ENCODE results near the gene C4BPA.

The C4BPA gene

GRCh38 chr1:207062058-207062457 lies 42.0 kb upstream of the C4BPA start:
- H3K36me3 ChIP-seq (replicated peaks; ENCODE audit: low read depth, low read length), result peaks cover 15% of the 10 kb centered on the region
- H3K27ac ChIP-seq (ENCODE audit: low read length), result no peak overlapping the region
- no peaks in the 10 kb centered on the region for H4K20me1 ChIP-seq (ENCODE audit: insufficient read depth, low read length)
- no peaks in the 10 kb centered on the region for H3K9me3 ChIP-seq (ENCODE audit: insufficient read depth, low read length)
- H3K79me2 ChIP-seq (ENCODE audit: low read length), result no peaks in the 10 kb centered on the region
- TF ChIP-seq EZH2phosphoT487 (IDR thresholded peaks at IDR 0.05; ENCODE audit: low read depth) (no peak), CTCF (IDR thresholded peaks at IDR 0.05; ENCODE audit: low read depth, low read length) (no peak)
- H3K9ac ChIP-seq (ENCODE audit: low read length), result no peak overlapping the region
- H2AFZ ChIP-seq (ENCODE audit: low read depth, low read length), result no peak overlapping the region
- H3K27me3 ChIP-seq (ENCODE audit: low read depth, low read length), result no peaks in the 10 kb centered on the region
- no peaks in the 10 kb centered on the region for H3K4me1 ChIP-seq (ENCODE audit: low read length)
- H3K4me2 ChIP-seq (ENCODE audit: low read length), result no peak overlapping the region
- H3K4me3 ChIP-seq (ENCODE audit: low read length), result no peak overlapping the region

- Histone ChIP-seq H3K4me1 (ENCODE audit: low read length) (no peaks in the 10 kb centered on the region), H3K9ac (ENCODE audit: low read length) (no peak overlapping the region), H2AFZ (ENCODE audit: low read depth, low read length) (no peak overlapping the region), H3K27me3 (ENCODE audit: low read depth, low read length) (no peaks in the 10 kb centered on the region), H3K9me3 (ENCODE audit: insufficient read depth, low read length) (no peaks in the 10 kb centered on the region), H4K20me1 (ENCODE audit: insufficient read depth, low read length) (no peaks in the 10 kb centered on the region), H3K4me3 (ENCODE audit: low read length) (no peak overlapping the region), H3K4me2 (ENCODE audit: low read length) (no peak overlapping the region), H3K36me3 (replicated peaks; ENCODE audit: low read depth, low read length) (peaks cover 13% of the 10 kb centered on the region), H3K27ac (ENCODE audit: low read length) (no peak overlapping the region), H3K79me2 (ENCODE audit: low read length) (no peaks in the 10 kb centered on the region)
- no peak for TF ChIP-seq EZH2phosphoT487 (IDR thresholded peaks at IDR 0.05; ENCODE audit: low read depth)
- TF ChIP-seq CTCF (IDR thresholded peaks at IDR 0.05; ENCODE audit: low read depth, low read length), result no peak
Measured at GRCh38 chr1:207063014-207063413, 41.0 kb upstream of the C4BPA start.

- no peak for TF ChIP-seq CTCF (IDR thresholded peaks at IDR 0.05; ENCODE audit: low read depth, low read length)
- no peak for TF ChIP-seq EZH2phosphoT487 (IDR thresholded peaks at IDR 0.05; ENCODE audit: low read depth)
- H3K36me3 ChIP-seq (replicated peaks; ENCODE audit: low read depth, low read length), result peaks cover 19% of the 10 kb centered on the region
Measured at GRCh38 chr1:207064561-207064960, 39.5 kb upstream of the C4BPA start.

GRCh38 chr1:207067185-207067584 lies 36.8 kb upstream of the C4BPA start:
- Histone ChIP-seq H3K9ac (ENCODE audit: low read length) (no peak overlapping the region), H3K9me3 (ENCODE audit: insufficient read depth, low read length) (no peaks in the 10 kb centered on the region), H3K27me3 (ENCODE audit: low read depth, low read length) (no peaks in the 10 kb centered on the region), H3K27ac (ENCODE audit: low read length) (no peak overlapping the region), H3K4me2 (ENCODE audit: low read length) (no peak overlapping the region), H3K36me3 (replicated peaks; ENCODE audit: low read depth, low read length) (peaks cover 31% of the 10 kb centered on the region), H2AFZ (ENCODE audit: low read depth, low read length) (no peak overlapping the region), H3K4me1 (ENCODE audit: low read length) (peaks cover 14% of the 10 kb centered on the region), H3K4me3 (ENCODE audit: low read length) (no peak overlapping the region), H4K20me1 (ENCODE audit: insufficient read depth, low read length) (no peaks in the 10 kb centered on the region), H3K79me2 (ENCODE audit: low read length) (no peaks in the 10 kb centered on the region)
- TF ChIP-seq EZH2phosphoT487 (IDR thresholded peaks at IDR 0.05; ENCODE audit: low read depth) (no peak), CTCF (IDR thresholded peaks at IDR 0.05; ENCODE audit: low read depth, low read length) (no peak)

More at GRCh38 chr1:207064561-207064960, 39.5 kb upstream of the C4BPA start:
- no peak overlapping the region for H3K27ac ChIP-seq (ENCODE audit: low read length)
- H3K4me3 ChIP-seq (ENCODE audit: low read length), result no peak overlapping the region
- no peak overlapping the region for H2AFZ ChIP-seq (ENCODE audit: low read depth, low read length)
- no peak overlapping the region for H3K4me2 ChIP-seq (ENCODE audit: low read length)
- no peaks in the 10 kb centered on the region for H3K27me3 ChIP-seq (ENCODE audit: low read depth, low read length)
- H3K9ac ChIP-seq (ENCODE audit: low read length), result no peak overlapping the region
- no peaks in the 10 kb centered on the region for H4K20me1 ChIP-seq (ENCODE audit: insufficient read depth, low read length)
- peaks cover 4% of the 10 kb centered on the region for H3K4me1 ChIP-seq (ENCODE audit: low read length)
- no peaks in the 10 kb centered on the region for H3K9me3 ChIP-seq (ENCODE audit: insufficient read depth, low read length)
- H3K79me2 ChIP-seq (ENCODE audit: low read length), result no peaks in the 10 kb centered on the region
